AG09319 (cell line): Measurements from ENCODE around the gene AGMAT.

Experiments used
- DNase-seq: peaks from one replicate; pipeline ENCODE4 v3.0.0-alpha.2; 2010; ENCODE audit warnings: low read depth; ENCODE audit errors: extremely low read depth
- TF ChIP-seq, protein P1 (sequence below): IDR thresholded peaks from 2 replicates; pipeline ENCODE4 v1.5.1; 2011; ENCODE audit warnings: low read depth, mild to moderate bottlenecking, inconsistent platforms, low read length, moderate library complexity

The AGMAT gene

DNA sequence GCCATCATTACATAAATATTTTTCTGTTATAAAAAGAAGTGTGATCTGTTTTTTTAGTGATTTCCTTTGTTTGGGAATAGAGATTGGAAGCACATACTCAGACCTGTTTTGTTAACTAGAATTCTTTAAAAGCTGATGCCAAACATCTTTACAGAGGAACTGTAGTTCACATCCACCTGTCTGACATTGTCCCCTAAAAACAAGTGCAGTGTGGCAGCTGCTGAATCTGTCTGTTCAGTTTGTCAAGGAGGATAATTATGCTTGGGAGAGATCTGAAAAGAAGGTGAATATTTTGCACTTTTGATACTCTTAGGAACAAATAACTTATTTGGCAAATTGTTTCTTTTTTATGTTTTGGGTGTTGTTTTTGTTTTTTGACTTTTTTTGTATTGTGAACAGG is 13.6 kb downstream of the AGMAT start:
- no peak for DNase-seq
- TF ChIP-seq, protein P1, sequence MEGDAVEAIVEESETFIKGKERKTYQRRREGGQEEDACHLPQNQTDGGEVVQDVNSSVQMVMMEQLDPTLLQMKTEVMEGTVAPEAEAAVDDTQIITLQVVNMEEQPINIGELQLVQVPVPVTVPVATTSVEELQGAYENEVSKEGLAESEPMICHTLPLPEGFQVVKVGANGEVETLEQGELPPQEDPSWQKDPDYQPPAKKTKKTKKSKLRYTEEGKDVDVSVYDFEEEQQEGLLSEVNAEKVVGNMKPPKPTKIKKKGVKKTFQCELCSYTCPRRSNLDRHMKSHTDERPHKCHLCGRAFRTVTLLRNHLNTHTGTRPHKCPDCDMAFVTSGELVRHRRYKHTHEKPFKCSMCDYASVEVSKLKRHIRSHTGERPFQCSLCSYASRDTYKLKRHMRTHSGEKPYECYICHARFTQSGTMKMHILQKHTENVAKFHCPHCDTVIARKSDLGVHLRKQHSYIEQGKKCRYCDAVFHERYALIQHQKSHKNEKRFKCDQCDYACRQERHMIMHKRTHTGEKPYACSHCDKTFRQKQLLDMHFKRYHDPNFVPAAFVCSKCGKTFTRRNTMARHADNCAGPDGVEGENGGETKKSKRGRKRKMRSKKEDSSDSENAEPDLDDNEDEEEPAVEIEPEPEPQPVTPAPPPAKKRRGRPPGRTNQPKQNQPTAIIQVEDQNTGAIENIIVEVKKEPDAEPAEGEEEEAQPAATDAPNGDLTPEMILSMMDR = no peak

DNA sequence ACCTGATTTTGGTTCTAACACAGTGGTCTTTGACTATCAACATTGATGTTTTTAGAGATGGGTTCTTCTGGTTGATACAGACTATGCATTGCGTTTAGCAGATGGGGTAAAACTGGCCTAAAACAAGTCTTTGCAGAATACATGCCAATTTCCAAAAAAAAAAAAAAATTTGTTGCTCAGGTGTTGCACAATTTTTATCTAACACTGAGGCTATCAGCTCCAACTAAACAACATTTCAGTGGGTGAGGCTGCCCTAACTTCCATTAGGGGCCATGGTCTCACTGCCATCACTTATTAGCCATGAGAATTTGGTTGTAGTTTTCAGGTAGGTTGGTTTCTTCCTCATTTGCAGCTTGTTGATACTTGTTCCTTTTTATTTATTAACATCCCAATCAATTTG is 14.0 kb downstream of the AGMAT start:
- TF ChIP-seq, protein P1 = no peak
- no peak for DNase-seq

DNA sequence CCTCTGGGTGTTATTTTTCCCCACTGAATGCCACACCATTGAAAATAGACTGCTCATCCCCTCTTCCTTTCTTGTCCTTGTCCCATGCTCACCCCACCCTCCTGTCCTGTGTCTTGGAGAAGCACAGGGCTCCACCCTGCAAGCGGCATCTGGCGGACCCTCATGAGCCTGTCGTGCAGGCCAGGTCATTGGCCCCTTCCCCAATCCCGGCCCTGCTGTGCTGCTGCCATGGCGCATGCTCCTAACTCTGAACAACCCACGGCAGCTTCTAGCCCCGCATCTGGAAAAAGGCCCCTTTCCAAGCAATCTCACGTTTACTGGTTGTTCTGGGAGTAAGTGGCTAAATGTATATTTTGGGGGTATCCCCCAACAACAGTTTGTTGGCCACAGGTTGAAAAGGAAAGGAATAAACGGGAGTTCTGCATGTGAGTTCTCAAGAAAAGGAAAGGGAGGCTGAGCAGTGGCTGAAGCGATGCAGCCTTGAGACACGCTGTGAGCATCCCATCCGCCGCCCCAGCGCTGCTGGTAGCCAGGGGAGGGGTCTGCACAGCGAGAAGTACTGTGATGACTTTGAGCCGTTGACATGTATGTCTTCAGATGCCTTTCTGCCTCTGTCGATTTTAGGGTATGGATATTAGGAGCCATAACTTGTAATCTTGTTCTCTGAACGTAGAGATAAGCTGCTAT is 16.3 kb downstream of the AGMAT start:
- TF ChIP-seq, protein P1 = no peak

DNA sequence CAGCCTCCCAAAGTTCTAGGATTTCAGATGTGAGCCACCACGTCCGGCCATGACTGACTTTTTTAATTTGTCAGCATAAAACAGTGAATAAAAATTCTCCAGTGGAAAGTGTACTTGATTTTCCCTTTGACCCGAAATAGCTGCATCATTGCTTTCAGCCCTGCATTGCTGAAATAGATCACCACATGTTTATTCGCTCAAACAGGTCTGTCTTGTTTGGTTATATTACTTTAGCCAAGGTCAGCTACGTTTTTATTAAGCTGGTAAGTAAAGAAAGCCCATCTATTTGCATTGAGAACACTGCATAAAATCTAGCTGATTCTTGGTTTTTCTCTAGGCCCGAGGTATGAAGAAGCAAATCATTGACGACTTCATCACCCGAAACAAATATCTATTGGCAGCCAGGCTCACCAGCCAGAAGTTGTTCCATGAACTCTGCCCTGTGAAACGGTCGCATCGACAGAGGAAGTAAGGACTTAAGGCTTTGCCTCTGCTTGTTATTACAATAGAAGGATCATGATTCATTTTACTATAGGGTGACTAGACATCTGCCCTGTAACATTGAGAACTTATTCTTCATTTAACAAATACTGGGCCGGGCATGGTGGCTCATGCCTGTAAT is 25.6 kb downstream of the AGMAT start:
- no peak for DNase-seq
- TF ChIP-seq, protein P1 = no peak

More for the DNA sequence above, 16.3 kb downstream of the AGMAT start:
- no peak for DNase-seq

DNA sequence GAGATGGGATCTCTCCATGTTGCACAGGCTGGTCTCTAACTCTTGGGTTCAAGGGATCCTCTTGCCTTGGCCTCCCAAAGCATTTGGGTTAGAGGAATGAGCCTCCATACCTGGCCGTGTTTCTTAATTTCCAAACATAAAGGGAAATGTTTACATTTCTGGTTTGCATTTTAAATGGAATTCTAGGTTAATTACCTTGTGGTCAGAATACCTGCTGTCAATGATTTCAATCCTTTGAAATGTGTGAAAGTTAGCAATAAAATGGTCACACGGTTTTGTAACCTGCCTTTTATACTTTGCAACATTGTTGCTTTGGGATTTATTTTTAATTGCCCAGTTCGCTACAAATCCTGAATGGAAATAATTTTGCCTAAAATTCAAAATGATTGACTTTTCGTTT is 26.3 kb downstream of the AGMAT start:
- TF ChIP-seq, protein P1 = no peak
- no peak for DNase-seq

DNA sequence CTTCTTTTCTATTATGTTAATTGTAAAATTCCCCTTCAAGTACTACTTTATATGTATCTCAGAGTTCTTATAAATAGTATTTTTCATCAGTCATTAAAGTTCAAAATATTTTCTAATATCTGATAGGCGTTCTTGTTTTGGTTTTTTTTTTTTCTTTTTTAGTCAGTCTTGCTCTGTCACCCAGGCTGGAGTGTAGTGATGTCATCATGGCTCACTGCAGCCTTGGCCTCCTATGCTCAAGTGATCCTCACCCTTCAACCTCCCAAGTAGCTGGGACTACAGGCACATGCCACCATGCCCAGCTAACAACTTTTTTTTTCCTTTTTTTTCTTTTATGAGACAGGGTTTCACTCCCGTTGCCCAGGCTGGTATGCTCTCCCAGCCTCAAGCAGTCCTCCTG is 27.3 kb downstream of the AGMAT start:
- DNase-seq = no peak
- TF ChIP-seq, protein P1 = no peak

DNA sequence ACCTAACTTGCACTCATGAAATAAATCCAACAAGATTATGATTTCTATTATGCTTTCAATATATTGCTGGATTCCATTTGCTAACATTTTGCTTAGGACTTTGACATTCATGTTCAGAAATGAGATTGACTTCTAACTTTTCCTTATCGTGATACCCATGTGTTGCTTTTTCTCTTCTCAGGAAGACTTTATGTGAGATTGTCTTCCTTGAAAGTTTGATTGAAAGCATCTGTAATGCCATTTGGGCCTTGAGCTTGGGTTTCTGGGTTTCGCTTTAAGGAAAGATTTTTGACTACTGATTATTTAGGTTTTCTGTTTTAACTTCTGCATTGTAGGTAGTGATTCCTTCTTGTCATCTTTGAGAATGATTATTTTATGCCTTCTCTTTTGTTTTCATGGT is 27.8 kb downstream of the AGMAT start:
- no peak for DNase-seq
- TF ChIP-seq, protein P1 = no peak
